GM19397 (cell line): ENCODE data around the gene SAMD4B.
"Not testable (repeated sequence)": the region's sequence is repeated elsewhere in the genome, so short reads cannot be mapped to it uniquely, and the experiment has no call there.

Experiments
- ATAC-seq: cut with Tn5 transposase; IDR thresholded peaks from one replicate; pipeline ENCODE4 v1.9.1; 2021; ENCODE audit warnings: mild to moderate bottlenecking, moderate library complexity; ENCODE audit not compliant: unreplicated experiment

Gene SAMD4B

DNA sequence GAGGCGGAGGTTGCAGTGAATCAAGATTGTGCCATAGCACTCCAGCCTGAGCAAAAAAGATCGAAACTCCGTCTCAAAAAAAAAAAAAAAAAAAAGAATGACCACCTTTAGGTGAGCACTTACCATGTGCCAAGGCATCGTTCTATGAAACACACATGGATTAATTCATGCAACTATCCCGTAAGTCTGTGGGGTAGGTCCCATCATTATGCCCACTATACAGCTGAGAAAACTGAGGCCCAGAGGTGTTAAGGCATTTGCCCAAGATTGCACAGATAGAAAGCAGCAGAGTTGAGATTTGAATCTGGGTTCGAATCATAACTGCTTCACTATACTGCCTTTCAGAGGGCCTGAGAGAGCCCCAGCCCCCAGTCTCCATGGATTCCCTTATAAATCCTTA is 8.7 kb upstream of the SAMD4B start:
- ATAC-seq: no peak

DNA sequence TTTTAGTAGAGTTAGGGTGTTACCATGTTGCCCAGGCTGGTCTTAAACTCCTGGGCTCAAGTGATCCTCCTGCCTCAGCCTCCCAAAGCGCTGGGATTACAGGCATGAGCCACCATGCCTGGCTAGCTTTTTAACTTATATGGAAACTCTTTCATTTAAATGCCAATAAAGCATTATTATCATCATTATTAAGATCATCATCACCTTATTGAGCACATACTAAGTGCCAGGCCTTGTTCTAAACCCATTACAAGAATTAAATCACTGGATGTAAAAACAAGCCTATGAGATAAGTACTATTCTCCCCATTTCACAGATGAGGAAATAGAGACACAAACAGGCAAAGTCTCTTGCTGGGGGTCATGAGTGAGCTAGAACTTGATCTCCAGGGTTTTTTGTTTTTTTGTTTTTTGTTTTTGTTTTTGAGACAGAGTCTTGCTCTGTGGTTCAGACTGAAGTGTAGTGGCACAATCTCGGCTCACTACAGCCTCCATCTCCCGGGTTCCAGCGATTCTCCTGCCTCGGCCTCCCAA is 7.7 kb upstream of the SAMD4B start:
- no peak for ATAC-seq

DNA sequence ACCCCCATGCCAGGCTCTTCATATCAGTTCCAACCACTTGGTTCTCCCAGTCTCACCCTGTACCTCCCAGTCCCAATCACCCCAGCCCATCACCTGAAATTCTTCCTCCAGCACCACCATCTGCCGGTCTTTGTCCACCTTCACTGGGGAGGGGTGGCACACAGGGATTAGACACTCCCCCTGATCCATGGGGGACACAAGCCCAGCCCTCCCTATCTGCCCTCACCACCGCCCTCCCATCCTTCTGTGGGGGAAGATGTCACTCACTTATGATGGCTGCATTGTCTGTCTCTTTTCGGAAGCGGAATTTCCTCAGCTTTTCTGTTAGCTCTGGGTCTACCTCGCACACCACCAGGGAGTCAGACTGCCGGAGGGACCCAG is 7.1 kb upstream of the SAMD4B start:
- no peak for ATAC-seq

DNA sequence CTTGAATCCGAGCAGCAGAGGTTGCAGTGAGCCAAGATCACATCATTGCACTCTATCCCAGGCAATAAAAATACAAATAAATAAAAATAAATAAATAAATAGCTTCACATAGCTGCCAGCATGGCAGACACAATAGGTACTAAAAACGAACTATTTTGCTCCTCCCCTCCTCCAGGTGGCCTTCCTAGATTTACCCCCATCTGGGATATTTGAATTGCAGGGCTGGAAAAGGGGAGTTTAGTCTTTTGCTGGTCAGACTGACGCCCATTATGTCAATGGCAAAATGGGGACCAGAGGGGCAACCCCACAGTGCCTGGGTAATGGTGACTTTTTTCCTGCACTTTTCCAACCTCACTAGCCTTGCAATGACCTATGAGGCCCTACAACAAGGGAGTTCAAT is 5.7 kb upstream of the SAMD4B start:
- no peak for ATAC-seq

DNA sequence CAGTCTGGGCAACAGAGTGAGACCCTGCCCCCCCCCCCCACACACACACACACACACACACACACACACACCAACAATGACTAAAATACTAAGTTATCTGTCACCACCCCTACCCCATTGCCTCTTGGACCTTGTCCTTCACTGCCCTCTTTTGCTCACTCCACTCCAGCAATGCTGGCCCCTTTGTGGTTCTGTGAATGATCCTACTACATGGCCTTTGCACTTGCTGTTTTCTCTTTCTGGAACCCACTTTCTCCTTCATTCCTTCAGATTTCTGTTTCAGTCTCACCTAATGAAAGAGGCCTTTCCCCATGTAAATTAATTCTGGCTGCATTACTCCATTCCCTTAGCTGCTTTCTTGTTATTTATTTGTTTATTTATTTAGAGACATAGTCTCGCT is 2.5 kb upstream of the SAMD4B start:
- ATAC-seq: no peak

DNA sequence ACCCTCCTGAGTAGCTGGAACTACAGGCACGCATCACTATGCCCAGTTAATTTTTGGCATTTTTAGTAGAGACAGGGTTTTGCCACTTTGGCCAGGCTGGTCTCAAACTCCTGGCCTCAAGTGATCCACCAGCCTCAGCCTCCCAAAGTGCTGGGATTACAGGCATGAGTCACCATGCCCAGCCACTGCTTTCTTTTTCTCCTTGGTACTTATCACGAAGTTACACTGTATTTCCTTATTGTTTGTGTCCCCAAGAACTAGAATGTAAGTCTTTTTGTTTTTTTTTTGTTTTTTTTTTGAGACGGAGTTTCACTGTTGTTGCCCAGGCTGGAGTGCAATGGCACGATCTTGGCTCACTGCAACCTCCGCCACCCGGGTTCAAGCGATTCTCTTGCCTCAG is 2.1 kb upstream of the SAMD4B start:
- ATAC-seq: not testable (repeated sequence)

DNA sequence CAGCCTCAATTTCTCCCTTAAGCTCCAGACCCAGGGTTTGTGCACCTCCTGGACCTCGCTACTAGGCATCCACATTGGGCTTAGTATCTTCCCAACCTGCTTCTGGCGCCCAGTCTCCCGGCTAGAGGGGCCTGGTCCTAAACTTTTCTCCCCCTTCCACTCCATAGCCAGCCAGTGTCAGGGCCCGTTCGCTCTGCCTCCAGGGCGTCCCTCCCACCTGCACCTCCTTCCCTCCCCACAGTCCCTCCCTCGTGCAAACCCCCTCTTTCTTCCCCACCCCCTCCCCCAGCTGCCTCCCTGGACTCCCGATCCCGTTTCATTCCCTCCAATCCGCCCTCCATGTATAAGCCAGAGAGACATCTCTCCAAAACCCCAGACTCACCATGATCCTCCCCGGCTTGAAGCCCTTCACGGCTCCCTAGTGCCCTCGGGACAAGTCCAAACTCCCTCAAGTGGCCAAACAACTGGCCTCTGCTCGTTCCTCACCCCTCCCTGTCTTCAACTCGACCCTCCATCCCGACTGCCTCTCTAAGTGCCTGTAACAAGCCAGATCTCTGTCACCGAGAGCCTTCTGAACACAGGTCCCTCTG is 997 bp upstream of the SAMD4B start:
- ATAC-seq: no peak

DNA sequence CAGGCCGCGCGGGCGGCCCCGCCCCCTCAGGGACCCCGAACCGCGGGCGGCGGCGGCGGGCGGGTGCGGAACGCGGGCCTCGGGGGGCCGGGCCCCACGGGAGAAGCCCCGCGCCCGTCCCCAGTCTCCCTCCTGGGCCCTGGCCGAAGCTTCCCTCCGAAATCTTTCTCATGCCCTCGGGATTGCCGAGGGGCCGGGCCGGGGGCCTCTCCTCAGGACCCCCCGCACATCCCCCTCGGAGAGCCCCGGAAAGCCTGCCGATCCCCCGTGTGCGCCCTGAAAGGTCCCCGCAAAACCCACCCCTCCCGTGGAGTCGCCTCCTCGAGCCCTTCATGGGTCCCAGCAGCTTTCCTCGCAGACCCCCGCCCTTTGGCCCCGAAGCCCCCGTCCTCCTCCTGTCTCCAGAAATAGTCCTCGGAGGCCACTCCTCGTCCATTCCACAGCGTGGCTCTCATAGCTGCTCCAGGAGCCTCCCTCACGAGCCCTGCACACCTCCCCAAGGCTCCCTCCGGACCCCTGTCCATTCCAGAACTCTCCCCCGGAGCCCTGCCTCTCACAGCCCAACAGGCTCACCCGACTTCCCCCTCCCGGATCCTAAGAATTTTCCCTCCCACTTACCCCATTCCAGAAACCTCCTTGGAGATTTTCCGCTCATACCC is 555 bp downstream of the SAMD4B start:
- ATAC-seq: no peak

DNA sequence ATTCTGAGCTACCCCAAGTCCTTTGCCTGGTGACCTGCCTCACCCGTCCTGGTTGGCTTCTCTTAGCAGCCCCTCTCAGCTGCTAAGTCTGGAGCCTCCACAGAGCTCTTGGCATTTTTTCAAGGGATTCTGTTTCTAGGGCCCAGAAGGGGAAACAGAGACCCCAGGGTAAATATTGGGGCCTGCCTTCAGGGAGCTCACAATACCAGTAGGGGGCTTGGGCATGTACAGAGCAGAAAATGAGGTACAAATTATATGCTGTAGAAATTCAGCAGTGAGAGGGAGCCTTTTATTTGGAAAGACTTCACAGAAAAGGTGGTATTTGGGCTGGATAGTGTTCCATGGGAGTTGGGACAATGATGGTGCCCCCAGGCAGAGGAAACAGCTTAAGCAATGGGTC is 3.7 kb downstream of the SAMD4B start:
- ATAC-seq: no peak

DNA sequence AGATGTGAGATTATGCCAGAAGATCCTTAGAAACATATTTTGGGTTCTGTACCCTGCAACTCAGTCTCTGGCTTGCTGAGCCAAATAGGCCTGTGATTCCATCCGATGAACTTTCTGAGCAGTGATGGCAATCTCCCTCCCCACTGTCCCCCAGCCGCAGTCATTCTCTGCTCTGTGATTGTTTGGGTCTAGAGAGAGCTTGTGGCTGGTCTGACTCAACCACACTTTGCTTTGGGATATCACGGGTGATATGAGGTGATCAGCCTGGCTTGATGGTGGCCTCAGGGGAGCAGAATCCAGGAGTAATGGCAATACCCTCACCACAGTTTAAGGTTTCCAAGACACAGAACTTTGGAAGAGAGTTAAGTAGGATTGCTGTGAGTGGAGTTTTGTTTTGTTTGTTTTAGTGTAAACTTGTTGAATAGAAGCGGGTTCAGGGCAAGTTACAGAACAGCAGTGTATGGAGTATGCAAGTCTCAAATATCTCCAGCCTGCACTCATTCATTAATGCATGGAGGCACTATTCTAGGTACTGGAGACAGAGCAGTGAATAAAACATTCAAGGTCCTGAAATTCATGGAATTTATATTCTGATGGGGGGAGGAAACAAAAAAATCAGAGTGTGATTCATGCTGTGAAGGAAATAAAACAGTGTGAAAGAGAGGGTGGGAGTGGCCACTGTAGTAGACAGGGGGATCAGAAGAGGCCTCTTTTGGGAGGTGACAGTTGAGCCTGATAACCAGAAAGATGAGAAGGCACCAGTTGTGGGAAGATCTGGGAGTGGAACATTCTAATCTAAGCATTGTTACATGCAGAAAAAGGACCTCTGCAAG is 5.3 kb downstream of the SAMD4B start:
- no peak for ATAC-seq

DNA sequence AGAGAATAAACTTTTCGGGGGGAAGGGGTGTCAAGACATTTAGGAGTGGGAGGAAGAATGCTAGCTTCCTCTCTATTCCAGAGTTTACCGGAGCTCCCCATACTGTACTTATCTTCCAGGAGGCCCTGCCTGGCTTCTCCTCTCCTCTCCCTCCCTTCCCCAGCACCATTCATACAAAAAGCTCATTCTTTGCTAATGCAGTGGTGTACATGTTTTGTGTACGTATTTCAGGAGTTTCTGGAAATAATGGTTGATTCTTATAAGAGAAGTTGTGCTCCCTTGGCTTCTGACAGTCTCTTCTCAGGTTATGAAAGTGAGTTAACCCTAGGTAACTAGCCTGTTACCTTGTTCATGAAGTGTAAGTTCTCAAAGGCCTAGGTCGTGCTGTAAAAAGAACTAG is 7.1 kb downstream of the SAMD4B start:
- no peak for ATAC-seq

DNA sequence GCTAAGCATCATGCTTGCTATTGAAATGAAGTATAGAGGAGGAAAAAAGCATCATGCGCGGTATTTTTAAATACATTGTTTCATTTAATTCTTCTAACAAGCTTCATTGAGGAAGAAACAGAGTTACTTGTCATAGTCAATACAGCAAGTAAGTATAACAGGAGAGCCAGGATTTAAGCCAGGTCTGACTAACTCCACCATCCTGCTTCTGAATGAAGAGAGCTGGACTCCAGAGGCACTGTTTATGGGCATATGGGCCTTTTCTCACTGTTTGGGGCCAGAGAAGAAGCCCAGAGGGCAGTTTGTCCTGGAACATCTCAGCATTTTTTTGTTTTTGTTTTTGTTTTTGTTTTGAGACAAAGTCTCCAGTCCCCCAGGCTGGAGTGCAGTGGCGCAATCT is 7.9 kb downstream of the SAMD4B start:
- ATAC-seq: no peak

DNA sequence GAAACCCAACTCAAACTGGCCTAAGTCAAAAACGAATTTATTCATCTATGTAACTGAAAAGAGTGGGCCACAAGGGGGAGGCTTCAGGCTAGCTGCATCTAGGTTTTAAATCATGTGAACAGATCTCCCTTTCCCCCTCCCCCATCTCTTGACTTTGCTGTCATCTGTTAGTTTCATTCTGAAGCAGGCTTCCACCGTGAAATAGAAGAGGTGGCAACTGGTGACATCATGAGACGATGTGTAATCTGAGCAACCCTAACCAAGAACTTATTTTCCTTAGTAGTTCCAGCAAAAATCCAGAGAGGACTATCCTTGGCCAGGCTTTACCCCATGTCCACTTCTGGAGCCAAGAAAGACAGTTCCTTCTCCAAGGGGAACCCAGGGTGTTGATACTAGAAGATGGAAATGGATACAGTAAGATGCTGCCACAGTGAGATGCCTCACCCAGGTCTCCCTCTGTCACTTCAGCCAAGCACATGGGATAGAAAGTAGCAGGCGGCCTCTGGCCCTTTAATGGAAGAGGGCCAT is 9.4 kb downstream of the SAMD4B start:
- no peak for ATAC-seq

DNA sequence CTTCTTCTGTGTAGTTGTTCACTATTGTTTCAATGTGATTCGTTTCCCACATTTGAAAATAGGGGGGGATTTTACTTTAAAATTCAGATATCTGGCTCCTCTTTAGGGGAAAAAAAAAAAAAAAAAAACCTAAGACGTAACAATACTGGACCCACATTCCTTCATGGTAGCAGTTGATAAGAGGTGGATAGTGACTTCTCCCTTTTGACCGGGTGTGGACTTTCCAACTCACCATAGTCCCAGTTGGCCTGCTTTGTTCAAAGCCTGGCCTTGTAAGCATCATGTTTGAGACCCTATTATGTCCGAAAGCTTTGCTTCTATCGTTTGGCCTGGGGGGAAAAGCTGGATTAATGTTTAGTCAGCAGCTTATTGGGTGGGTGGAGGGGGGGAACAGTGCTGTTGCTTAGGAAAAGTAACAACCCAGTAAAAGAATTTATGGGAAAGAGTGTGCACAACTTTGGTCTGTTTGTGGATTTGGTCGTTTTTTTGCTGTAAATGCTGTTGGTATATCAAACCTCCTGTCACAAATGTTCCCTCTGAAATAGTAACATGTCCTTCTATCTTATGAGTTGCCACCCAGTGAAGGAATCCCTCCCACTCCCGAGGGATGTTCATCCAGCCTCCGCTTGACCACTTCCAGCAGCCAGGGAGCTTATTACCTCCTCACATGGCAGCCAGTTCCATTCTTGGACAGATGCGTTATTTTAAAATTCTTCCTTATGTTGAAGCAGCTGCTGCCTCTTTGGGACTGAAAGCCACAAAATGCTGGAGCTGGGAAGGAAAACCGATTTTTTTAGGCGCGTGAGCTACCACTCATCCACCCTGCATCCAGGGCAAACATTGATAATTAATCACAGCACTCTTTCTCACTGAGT is 10.4 kb downstream of the SAMD4B start:
- no peak for ATAC-seq

DNA sequence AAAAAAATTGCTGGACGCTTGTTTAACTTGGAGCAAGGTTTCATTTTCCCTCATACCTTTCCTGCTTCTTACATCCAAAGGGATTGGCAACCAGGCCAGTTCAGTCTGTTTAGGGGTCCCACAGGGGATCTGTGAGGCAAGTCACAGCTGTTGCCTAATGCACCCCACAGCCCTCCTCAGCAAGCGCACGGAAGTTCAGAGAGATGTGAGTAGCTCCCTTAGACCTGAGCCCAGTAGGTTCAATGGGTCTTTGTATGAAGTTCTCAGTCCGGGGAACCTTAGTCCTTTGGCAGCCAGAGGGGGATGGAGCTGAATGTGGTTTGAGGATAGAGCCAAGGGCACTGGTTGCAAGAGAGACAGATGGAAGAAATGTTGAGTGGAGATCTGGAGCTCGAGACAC is 13.0 kb downstream of the SAMD4B start:
- ATAC-seq: no peak

DNA sequence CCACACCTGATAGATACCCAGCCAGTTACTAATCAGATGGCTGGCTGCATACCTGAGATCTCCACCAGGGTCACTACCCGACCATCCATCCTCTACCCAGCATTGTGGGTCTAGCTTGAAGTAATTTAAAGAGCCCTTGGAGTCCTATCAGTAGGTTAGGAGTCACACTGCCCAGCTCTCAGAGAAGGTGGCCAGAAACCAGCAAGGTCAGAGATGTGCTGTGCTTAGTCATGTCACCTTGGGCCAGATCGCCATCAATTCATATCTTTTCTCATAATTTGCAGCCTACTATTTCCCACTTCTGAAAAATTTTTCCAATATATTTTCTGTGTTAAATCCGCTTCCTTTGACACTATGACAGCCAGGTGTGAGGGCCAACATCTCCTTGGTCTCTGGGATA is 13.9 kb downstream of the SAMD4B start:
- no peak for ATAC-seq

DNA sequence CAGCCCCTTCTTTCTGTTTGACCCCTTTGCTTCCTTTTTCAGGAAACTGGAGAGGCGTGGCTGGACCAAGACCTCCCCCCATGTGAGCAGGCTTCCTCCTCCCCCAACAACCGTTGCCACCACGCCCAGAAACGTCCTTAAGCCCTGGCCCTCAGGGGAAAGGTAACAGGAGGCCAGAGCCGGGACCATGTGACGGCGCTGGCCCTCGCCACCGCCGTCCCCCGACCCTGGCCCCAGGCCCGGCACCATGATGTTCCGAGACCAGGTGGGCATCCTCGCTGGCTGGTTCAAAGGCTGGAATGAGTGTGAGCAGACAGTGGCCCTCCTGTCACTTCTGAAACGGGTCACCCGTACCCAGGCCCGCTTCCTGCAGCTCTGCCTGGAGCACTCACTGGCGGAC is 14.4 kb downstream of the SAMD4B start:
- no peak for ATAC-seq

DNA sequence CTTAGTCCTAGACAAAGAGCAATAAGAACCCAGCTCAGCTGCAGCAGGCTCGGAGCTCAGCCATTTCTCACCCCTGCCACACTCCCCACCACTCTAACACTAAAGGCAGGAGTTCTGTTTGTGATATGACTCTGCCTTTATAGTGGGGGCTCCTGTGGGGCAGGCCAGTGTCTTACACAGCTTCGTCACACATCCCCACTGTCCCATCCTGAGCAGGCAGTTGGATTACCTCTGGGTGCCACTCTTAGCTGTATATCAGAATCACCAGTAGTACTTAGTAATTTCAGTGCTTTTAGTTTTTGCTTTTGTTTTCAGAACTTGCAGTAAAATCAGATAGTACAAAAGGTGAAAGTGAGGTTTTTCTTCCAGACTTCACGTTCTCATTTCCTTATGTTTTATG is 16.8 kb downstream of the SAMD4B start:
- ATAC-seq: no peak

DNA sequence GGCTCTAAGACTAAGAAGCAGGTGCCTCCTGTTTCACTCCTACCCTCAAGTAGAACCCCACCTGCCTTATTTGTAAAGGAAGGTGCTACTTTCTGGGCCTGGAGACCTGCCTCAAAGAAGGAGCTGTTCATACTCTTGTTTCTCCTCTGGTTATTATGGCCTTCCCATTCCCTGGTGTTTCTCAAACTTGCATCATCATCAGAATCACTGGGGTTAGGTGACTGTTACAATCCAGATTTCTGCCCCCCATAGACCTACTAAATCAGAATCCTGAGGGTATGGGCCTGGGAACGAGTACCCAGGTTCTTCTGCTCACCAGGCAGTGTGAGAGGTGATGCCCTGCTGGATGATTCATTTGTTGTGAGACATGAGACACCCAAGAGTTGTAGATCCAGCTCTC is 18.4 kb downstream of the SAMD4B start:
- ATAC-seq: no peak

DNA sequence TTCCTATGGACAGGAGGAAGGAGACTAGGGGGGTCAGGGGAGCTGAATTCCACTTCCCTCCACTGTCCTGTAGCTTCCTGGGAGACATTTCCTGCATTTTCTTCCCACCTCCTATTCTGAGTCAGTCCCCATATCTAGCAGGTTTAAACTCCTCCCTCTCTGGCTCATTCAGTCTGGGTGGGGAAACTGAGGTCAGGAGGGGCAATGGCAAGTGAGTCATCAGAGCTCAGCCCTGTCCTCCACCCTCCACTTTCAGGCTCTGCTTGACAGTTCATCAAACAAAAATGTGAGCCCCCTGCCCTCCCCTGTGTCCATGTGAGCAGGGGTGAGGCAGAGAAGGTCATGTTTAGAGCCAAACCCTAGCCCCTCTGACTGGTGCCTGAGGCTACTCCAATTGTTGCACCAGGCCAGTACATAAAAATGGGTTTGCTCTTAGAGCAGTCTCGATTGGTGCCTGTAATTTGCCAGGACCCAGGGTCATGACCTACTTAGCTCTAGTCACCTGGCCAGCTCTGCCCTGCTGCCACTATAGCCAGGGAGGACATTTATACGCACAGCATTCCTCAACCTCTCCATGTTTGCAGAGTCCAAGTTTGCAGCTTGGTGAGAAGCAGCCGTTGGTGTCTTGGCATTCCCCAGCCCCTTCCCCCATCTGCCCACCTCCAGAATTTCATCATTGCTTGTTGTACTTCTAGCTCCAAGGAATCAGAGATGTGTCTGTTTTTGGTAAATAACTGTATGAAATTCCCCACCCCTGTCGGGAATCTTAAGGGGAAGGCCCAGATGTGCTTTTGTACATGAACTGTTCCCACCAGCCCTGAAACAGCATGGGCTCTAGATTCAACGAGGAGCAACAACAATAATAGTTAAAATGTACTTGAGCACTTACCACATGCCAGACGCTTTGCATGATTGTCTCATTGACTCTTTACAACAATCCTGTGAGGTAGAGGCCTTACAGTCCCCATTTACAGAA is 20.7 kb downstream of the SAMD4B start:
- no peak for ATAC-seq
